Measurements from ENCODE around the gene KCNK1. TPM values are rescaled to one million over a fixed set of nuclear protein-coding genes. Genes with fewer than 3 reads are reported as not detected.

The KCNK1 gene
- total RNA-seq, 4 donors from 2014 or later, result 2.2 to 5.5 (median 3.2) TPM

GRCh38 chr1:233627376-233627775, 13.5 kb downstream of the KCNK1 start:
- Histone ChIP-seq H3K4me3 (no peak overlapping the region), H3K27ac (no peak overlapping the region), H3K27me3 (no peaks in the 10 kb centered on the region), H3K9me3 (no peaks in the 10 kb centered on the region), H3K4me1 (no peaks in the 10 kb centered on the region), H3K36me3 (no peaks in the 10 kb centered on the region)
- no peak for ATAC-seq
- TF ChIP-seq POLR2AphosphoS5 (IDR thresholded peaks at IDR 0.05) (no peak), CTCF (IDR thresholded peaks at IDR 0.05) (no peak), EP300 (IDR thresholded peaks at IDR 0.05) (no peak), POLR2A (IDR thresholded peaks at IDR 0.05) (no peak)
- WGBS, 2 donors (ENCODE audit: low coverage in 1 of 2), result 68% methylated on average over 5 to 11 of the region's 11 CpGs

DNA sequence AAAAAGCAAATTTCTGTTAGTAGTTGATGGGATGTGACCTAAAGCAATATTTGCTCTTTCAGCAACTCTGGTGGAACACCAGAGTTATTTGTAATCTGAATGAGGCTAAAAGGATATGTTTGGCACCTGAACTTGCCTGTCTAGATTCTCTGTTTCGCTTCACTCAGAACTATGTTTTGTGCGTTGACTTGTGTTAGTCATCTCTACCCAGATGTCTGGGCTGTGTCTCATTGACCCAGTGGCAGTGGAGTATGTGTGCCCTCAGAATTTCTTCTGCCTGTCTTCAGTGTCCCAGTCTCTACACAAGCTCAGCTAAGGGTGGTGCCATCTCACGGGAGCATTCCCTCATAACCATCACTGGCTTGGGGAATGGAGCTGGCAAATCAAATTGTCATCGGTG, 13.9 kb downstream of the KCNK1 start:
- Histone ChIP-seq H3K9me3 (no peaks in the 10 kb centered on the region), H3K27me3 (no peaks in the 10 kb centered on the region), H3K27ac (no peak overlapping the region), H3K4me1 (no peaks in the 10 kb centered on the region), H3K36me3 (no peaks in the 10 kb centered on the region), H3K4me3 (no peak overlapping the region)
- no peak for ATAC-seq
- 78 to 100% methylated on average over 2 to 3 of the region's 4 CpGs for WGBS, 2 donors (ENCODE audit: low coverage in 1 of 2)
- no peak for TF ChIP-seq POLR2AphosphoS5 (IDR thresholded peaks at IDR 0.05)
- TF ChIP-seq EP300 (IDR thresholded peaks at IDR 0.05), result no peak
- TF ChIP-seq CTCF (IDR thresholded peaks at IDR 0.05), result no peak
- no peak for TF ChIP-seq POLR2A (IDR thresholded peaks at IDR 0.05)

DNA sequence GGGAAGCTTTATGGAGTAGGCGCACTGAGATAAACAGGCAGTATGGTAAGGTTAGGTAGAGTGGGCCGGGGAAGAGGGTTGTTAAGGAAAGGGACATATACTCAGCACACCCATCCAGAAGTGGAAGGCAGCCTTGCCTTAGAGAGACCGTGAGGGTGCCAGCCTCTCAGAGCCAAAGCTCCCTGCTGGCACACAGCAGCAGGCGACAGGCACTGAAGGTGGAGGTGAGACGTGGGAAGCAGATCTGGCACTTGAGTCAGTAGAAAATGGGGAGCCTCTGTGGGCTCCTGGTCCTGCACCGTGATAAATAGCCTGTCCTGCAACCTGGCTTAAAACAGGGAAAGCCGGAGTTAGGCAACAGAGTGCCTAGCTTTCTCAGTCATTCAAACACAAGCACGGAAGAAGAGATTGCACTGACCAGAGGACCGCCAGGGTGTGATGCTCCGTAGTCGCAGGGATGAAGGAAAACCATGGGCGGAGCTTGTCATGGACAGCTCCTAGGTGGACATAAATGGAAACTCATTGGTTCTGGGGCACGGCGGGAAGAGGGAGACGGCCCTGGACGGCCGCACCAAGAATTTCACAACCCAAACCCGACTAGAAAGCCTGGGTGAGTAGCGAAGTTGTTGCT, 15.5 kb downstream of the KCNK1 start:
- no peaks in the 10 kb centered on the region for H3K36me3 ChIP-seq
- ATAC-seq, result no peak
- H3K4me3 ChIP-seq, result no peak overlapping the region
- H3K9me3 ChIP-seq, result no peaks in the 10 kb centered on the region
- H3K27me3 ChIP-seq, result no peaks in the 10 kb centered on the region
- no peaks in the 10 kb centered on the region for H3K4me1 ChIP-seq
- WGBS, 2 donors (ENCODE audit: low coverage in 1 of 2), result 88 to 91% methylated on average over 14 to 18 of the region's 19 CpGs
- TF ChIP-seq CTCF (IDR thresholded peaks at IDR 0.05), result no peak
- TF ChIP-seq EP300 (IDR thresholded peaks at IDR 0.05), result no peak
- no peak for TF ChIP-seq POLR2A (IDR thresholded peaks at IDR 0.05)
- no peak for TF ChIP-seq POLR2AphosphoS5 (IDR thresholded peaks at IDR 0.05)
- H3K27ac ChIP-seq, result no peak overlapping the region

GRCh38 chr1:233631810-233632405, 18.0 kb downstream of the KCNK1 start:
- no peak for ATAC-seq
- no peak for TF ChIP-seq CTCF (IDR thresholded peaks at IDR 0.05)
- TF ChIP-seq POLR2A (IDR thresholded peaks at IDR 0.05), result no peak
- no peak for TF ChIP-seq EP300 (IDR thresholded peaks at IDR 0.05)
- TF ChIP-seq POLR2AphosphoS5 (IDR thresholded peaks at IDR 0.05), result no peak
- WGBS, 2 donors (ENCODE audit: low coverage in 1 of 2), result 64 to 68% methylated on average over 2 to 4 of the region's 6 CpGs

DNA sequence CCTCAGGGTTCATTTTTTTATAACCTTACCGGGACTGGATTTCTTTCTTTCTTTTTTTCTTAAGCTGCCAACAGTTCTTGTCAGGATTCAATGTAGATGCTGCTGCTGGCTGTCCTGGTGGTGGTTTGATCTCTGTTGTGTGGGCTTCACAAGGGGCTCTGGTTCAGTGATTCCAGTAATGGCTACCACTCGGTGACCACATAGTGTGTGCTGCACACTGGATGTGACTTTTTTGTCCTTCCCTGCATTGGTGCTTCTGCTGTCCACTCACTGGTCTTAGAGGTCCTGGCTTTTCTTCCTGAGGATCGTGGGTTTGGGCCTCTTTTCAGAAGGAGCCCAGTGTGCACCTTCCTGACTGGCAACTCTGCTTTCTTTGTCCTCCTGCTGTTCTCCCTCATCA, 18.5 kb downstream of the KCNK1 start:
- Histone ChIP-seq H3K27ac (no peak overlapping the region), H3K36me3 (no peaks in the 10 kb centered on the region), H3K4me1 (no peaks in the 10 kb centered on the region), H3K9me3 (no peaks in the 10 kb centered on the region), H3K27me3 (no peaks in the 10 kb centered on the region), H3K4me3 (no peak overlapping the region)
- 58 to 100% methylated on average over 2 to 3 of the region's 3 CpGs for WGBS, 2 donors (ENCODE audit: low coverage in 1 of 2)
- ATAC-seq, result no peak
- no peak for TF ChIP-seq POLR2AphosphoS5 (IDR thresholded peaks at IDR 0.05)
- no peak for TF ChIP-seq EP300 (IDR thresholded peaks at IDR 0.05)
- no peak for TF ChIP-seq CTCF (IDR thresholded peaks at IDR 0.05)

More at GRCh38 chr1:233631810-233632405, 18.0 kb downstream of the KCNK1 start:
- H3K4me3 ChIP-seq, result no peak overlapping the region
- H3K27ac ChIP-seq, result no peak overlapping the region
- no peaks in the 10 kb centered on the region for H3K9me3 ChIP-seq
- no peaks in the 10 kb centered on the region for H3K27me3 ChIP-seq
- no peaks in the 10 kb centered on the region for H3K4me1 ChIP-seq
- no peaks in the 10 kb centered on the region for H3K36me3 ChIP-seq
